HG02840 (cell line): ENCODE results near the gene OSM.

Source experiments
- ATAC-seq: cut with Tn5 transposase; IDR thresholded peaks from one replicate; pipeline ENCODE4 v1.9.1; 2021; ENCODE audit warnings: mild to moderate bottlenecking, moderate library complexity, moderate number of reproducible peaks; ENCODE audit not compliant: unreplicated experiment, low FRiP score

The OSM gene

DNA sequence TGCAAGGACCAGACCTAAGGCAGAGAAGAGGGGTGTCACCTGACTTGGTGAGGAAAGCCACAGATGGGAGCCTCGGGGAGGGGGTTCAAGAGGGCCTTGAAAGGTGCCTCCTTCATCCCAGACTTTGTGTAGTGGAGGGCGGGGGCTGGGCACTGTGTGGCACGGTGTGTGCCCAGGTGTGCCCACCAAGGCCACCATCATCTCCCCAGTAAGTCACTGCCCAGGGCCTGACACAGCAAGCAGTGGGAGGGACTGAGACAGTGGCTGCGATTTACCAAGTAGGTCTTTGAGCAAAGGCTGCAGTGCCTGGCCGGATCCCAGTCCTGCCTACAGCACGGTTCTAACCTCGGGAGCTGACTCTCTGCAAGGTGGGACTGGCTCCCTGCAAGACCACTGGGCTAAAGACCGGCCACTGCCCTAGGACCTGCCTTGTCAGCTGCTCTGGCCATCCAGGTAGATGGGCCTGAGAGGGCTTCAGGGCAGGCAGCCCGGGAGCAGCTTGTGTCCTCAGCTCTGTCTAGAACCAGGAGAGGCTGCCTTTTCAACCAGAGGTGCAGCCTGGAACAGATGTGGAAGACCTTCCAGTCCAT is 1.4 kb downstream of the OSM start:
- ATAC-seq, result no peak

GRCh38 chr22:30263883-30264282 is 2.8 kb downstream of the OSM start:
- ATAC-seq, result no peak

DNA sequence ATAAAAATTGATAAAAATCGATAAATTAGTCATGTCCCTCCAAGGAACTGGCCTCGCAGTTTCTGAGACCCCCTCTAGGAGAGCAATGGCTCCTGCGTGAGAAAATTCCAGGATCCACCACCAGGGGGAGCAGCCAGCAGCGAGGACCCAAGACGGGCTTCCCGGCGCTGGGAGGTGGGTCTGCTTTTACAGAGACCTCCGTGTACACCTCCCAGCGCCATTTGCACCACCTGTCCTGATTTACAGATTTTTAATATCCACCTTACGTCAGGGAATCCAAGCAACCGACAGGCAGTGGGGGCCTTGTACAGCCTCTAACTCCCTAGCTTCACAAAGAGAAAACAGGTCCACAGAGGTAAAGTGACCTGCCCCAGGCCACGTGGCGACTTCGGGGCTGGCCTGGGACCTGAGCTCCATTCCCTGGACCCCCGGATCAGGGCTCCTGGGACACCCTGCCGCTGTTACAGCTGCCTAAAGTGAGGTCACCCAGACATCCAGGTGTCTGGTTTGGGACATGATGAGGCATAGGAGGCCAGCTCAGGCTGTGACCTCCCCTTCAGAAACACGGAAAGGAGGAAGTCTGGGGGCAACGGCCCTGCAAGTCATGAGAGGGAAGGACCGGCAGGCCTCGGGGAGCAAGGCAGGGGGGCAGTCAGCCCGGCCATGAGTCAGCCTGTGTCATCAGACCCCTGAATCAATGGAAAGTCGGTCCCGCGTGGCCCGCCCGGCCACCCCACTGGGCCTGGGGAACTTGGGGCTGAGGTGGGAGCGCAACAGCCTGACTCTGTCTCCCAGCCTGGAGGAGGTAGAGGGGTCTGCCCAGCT is 3.5 kb downstream of the OSM start:
- no peak for ATAC-seq

DNA sequence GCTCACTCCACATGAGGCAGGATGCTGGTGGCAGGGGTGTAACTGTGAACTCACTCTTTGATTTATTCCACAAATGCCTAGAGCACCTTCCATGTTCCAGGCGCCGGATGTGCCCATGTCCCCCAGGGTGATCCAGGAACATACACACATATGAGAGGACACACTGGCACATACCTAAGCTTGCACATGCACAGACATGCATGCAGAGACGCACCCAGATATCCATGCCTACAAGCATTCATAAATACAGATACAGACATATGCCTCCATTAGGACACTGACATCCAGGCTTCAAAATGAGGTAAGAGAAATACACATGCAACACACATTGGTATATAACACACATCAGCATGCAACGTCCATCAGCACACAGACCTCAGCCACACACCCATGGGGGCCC is 4.5 kb downstream of the OSM start:
- no peak for ATAC-seq

DNA sequence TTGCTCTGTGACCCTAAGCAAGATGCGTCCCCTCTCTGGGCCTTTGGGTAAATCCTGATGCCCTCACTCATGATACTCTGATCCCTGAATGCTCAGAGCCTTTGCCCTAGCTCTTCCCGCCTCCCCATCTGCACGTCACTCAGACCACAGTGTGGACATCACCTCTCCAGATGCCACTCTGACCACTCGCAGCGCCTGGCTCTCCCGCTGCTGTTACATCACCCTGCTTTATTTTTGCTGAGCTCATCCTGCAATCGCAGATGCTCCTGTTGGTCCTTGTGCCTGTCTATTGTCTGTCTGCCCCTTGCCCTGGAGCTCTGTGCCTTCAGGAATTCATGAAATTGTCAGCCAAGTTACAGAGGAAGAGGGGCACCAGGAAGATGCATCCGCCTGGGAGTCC is 5.5 kb downstream of the OSM start:
- ATAC-seq, result no peak

- no peak for ATAC-seq
Observed at GRCh38 chr22:30260682-30261081, 6.0 kb downstream of the OSM start.

GRCh38 chr22:30260276-30260675 is 6.4 kb downstream of the OSM start:
- no peak for ATAC-seq

DNA sequence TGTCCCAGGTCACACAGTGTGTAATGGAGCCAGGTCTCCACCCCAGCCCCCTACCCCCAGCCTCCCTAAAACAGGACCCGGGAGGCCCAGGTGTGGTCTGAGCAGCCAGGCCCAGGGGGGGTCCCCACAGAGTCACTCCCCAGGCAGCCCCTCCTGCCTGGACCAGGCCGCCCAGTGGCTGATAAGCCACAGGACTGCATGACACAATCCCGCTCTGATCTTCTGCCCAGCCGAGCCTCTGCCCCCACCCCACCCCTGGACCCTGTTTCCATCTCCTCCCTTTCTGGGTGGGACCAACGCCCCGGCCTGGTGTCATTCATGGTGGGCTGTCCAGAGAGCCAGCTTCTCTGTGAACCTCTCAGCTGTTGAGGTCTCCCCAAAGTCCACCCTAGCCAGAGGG is 12.3 kb downstream of the OSM start:
- ATAC-seq, result no peak

DNA sequence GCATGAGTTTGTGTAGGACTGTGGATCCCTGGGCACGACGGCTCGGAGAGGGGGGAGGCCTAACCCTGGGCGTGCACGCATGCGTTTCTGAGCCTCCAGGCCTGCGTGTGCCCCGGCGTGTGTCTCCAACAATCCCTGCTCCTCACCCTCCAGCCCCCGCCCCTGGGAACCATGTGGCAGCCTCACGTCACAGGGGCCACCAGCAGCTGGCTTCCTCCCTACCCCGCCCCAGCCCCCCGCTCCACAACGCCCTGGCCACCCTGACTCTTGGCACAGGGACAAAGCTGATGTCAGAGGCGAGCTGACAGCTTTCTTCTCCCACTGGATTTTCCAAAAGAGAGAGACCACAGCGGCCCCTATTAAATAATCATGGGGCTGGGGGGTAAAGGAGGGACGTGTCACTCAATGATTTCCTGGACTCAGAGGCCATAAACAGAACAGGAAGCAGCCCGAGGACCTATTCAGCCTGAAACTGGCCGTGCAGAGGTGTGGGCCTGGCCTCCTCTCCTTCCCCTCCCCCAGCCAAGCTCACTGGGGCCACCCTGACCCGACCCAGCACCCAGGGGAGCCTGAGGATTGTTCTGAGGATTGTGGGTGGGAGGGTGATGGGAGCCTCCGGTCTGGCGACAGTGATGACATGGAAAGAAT is 13.3 kb downstream of the OSM start:
- no peak for ATAC-seq

GRCh38 chr22:30252411-30253204 is 14.0 kb downstream of the OSM start:
- no peak for ATAC-seq

DNA sequence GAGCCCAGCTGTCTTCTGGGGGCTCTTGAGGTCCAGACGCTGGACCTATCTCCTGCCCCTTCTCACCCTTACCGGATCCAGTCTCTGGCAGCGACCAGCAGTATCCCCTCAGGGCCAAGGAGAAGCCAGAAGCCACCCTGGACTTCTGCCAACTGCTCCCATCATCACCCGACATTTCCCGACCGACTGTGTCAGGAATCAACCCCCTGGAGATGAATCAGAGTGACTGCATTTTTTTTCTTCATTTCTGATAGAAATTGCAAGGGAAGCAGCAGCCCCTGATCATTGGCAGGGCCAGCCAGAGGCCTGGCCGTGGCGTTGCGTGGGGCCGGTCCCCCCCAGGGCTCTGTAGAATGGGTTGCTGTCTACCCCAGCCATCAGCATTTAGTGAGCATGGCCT is 14.9 kb downstream of the OSM start:
- no peak for ATAC-seq

DNA sequence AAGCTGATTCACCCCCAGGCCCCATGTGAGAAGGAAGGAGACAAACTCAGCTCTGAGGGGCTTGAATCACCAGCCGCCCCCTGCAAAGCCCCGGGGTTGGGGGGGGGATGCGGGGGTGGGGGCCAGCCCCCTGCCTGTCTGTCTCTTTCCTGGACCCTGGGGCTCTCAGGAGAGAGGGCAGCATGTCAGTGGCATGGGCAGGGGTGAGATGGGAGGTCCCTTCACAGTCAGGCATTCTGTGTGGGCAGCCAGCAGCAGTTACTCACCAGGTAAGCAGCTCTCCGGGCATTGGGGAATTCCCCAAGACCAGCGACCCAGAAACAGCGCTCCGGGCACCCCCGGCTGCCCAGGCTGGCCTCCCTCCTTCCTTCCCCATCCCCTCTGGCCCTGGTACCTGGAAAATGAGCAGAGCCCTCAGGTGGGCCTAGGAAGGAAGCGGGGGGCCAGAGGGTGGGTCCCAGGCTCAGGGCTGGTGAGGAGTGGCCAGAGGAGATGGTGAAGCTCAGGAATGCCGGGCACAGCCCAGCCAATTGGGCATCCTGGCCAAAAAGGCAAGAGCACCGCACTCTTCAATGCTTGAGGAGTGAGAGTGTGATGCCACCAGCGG is 15.9 kb downstream of the OSM start:
- no peak for ATAC-seq

- ATAC-seq, result no peak
Observed at GRCh38 chr22:30250039-30250565, 16.5 kb downstream of the OSM start.

GRCh38 chr22:30249049-30250038 is 17.3 kb downstream of the OSM start:
- ATAC-seq, result no peak

- no peak for ATAC-seq
Observed at GRCh38 chr22:30248484-30248883, 18.2 kb downstream of the OSM start.

GRCh38 chr22:30247974-30248373 is 18.7 kb downstream of the OSM start:
- ATAC-seq, result no peak

DNA sequence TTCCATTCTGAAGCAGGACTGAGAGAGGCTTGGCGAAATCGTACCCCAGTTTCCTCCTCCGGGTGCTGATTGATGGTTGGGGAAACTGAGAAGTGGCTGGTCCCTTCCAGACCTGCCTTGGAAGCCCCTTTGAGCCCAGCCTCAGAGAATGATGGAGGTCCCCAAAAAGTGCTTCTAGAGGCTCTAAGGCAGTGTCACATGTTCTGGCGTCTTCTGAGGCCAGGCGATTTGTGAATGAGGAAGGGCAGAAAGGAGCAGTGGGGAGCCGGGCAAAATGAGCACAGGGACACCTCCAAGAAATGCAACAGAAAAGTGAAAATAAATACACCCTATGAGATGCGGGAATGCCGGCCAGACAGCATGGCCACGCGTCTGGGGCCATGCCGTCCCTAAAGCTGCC is 19.1 kb downstream of the OSM start:
- no peak for ATAC-seq

- ATAC-seq, result no peak
Observed at GRCh38 chr22:30246814-30247376, 19.8 kb downstream of the OSM start.
